Measurements from ENCODE around the gene JADE2. TPM values are rescaled to one million over a fixed set of nuclear protein-coding genes. Genes with fewer than 3 reads are reported as not detected.

JADE2 gene
- total and polyA plus RNA-seq, 2 donors = 8.9 to 41.2 TPM

- 40% methylated on average over 24 of the region's 24 CpGs for WGBS
- Histone ChIP-seq H3K27ac (ENCODE audit: low read depth) (no peak overlapping the region), H3K36me3 (ENCODE audit: insufficient read depth) (peaks cover 10% of the 10 kb centered on the region), H3K4me1 (ENCODE audit: insufficient read depth) (peaks cover 2% of the 10 kb centered on the region), H3K4me3 (ENCODE audit: low read depth, low read length) (no peak overlapping the region)
- DNase-seq (ENCODE audit: extremely low spot score) = no peak
Observed at GRCh38 chr5:134568761-134569695, 43.6 kb downstream of the JADE2 start.

DNA sequence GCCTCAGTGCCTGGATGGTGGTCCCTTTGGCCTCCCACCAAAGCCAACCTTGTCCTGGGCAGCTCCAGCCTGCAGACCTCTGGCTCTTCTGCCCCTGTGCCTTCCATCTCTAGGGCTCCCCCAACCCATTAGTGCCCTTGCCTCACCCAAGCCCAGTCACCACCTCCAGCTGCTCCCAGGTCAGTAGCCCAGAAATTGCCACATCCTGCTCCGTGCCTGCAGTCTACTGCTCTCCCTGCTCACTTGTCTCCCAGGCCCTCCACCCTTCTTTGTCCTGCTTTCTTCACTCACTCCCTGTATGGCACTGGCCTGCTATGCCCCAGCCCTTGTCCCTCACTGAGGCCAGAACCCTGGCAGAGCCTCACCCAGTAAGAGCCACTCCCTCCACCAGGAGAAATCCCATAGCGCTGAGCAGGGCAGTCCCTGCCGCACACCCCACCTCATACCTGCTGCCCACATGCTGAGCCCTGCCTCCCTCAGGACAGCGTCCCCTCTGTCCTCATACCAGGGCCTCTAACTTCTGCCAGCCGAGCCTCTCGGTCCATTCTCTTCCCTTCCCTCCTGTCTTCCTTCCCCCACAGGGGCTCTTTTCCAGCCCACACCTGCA, 44.4 kb downstream of the JADE2 start:
- Histone ChIP-seq H3K4me1 (ENCODE audit: insufficient read depth) (peaks cover 2% of the 10 kb centered on the region), H3K27ac (ENCODE audit: low read depth) (no peak overlapping the region), H3K4me3 (ENCODE audit: low read depth, low read length) (no peak overlapping the region), H3K36me3 (ENCODE audit: insufficient read depth) (peaks cover 6% of the 10 kb centered on the region)
- DNase-seq (ENCODE audit: extremely low spot score) = no peak
- WGBS = 88% methylated on average over 6 of the region's 6 CpGs

DNA sequence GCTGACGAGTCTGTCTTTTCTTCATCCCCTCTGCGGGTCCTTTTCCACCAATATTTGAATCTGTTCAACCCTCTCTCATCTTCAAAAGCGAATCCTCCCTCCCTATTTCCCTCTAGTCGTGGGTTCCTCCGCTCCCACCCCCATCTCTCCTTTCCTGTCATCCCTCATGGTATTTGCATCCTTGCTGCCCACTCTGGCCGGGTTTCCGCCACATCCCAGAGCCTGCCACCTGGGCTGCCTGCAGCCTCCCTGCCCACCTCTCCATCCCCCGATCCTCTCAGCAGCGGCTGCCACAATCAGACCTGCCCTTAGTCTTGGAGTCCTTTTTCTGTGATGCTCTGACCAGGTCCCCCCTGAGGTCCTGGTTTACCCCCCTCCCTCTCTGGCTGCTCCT, 44.9 kb downstream of the JADE2 start:
- Histone ChIP-seq H3K4me1 (ENCODE audit: insufficient read depth) (peaks cover 2% of the 10 kb centered on the region), H3K4me3 (ENCODE audit: low read depth, low read length) (no peak overlapping the region), H3K27ac (ENCODE audit: low read depth) (no peak overlapping the region), H3K36me3 (ENCODE audit: insufficient read depth) (peaks cover 6% of the 10 kb centered on the region)
- WGBS = 91% methylated on average over 9 of the region's 9 CpGs
- DNase-seq (ENCODE audit: extremely low spot score) = no peak

- Histone ChIP-seq H3K4me1 (ENCODE audit: insufficient read depth) (peaks cover 2% of the 10 kb centered on the region), H3K4me3 (ENCODE audit: low read depth, low read length) (no peak overlapping the region), H3K36me3 (ENCODE audit: insufficient read depth) (peaks cover 6% of the 10 kb centered on the region), H3K27ac (ENCODE audit: low read depth) (no peak overlapping the region)
- 82% methylated on average over 6 of the region's 6 CpGs for WGBS
- DNase-seq (ENCODE audit: extremely low spot score) = no peak
Observed at GRCh38 chr5:134570886-134571285, 45.4 kb downstream of the JADE2 start.

- no peak overlapping the region for H3K27ac ChIP-seq (ENCODE audit: low read depth)
- H3K4me1 ChIP-seq (ENCODE audit: insufficient read depth) = peaks cover 2% of the 10 kb centered on the region
- no peak for DNase-seq (ENCODE audit: extremely low spot score)
- no peak overlapping the region for H3K4me3 ChIP-seq (ENCODE audit: low read depth, low read length)
- peaks cover 6% of the 10 kb centered on the region for H3K36me3 ChIP-seq (ENCODE audit: insufficient read depth)
- 93% methylated on average over 20 of the region's 20 CpGs for WGBS
Observed at GRCh38 chr5:134571693-134572405, 46.4 kb downstream of the JADE2 start.

DNA sequence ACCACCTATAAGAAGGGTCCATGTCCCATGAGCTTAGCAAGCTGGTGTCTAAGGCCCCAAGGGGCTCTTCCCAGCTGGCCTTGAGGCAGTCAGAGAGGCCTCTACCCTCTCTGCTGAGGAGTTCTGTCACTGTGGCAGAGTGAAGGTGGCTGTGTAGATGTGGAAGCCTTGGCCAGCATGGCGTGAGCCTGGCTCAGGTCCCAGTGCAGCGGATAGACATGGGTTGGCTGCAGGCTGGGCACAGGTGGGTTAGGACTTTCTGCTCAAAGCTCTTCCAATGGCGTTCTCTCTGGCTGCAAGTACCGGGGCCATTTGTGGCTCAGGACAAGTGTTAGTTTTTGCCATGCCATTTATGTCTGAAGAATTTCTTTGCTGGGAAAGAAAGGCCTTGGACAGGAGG, 47.3 kb downstream of the JADE2 start:
- Histone ChIP-seq H3K4me3 (ENCODE audit: low read depth, low read length) (no peak overlapping the region), H3K27ac (ENCODE audit: low read depth) (no peak overlapping the region), H3K4me1 (ENCODE audit: insufficient read depth) (peaks cover 2% of the 10 kb centered on the region), H3K36me3 (ENCODE audit: insufficient read depth) (peaks cover 8% of the 10 kb centered on the region)
- WGBS = 94% methylated on average over 4 of the region's 4 CpGs
- DNase-seq (ENCODE audit: extremely low spot score) = no peak

DNA sequence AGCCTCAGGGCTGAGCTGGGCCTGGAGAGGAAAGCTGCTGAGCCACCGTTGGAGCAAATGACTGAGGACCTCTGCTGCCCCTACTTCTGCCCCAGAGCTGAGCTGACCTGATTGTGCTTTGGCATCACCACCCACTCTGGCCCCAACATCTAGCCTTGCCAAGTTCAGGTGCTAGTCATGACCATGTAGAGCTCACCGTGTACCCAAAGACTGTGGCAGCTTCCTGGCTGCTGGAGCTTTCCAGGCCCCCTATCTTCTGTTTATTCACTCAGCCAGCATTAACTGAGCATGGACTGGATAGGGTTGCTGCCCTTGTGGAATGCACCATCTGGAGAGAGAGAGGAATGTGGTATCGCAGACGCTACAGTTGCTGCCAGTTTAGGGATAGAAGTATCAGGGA, 49.1 kb downstream of the JADE2 start:
- WGBS = 34% methylated on average over 4 of the region's 4 CpGs
- no peak for DNase-seq (ENCODE audit: extremely low spot score)
- peaks cover 13% of the 10 kb centered on the region for H3K36me3 ChIP-seq (ENCODE audit: insufficient read depth)
- no peak overlapping the region for H3K4me3 ChIP-seq (ENCODE audit: low read depth, low read length)
- H3K4me1 ChIP-seq (ENCODE audit: insufficient read depth) = no peaks in the 10 kb centered on the region
- H3K27ac ChIP-seq (ENCODE audit: low read depth) = no peak overlapping the region

GRCh38 chr5:134575316-134575715, 49.8 kb downstream of the JADE2 start:
- Histone ChIP-seq H3K4me3 (ENCODE audit: low read depth, low read length) (no peak overlapping the region), H3K27ac (ENCODE audit: low read depth) (no peak overlapping the region), H3K4me1 (ENCODE audit: insufficient read depth) (no peaks in the 10 kb centered on the region), H3K36me3 (ENCODE audit: insufficient read depth) (peaks cover 19% of the 10 kb centered on the region)
- DNase-seq (ENCODE audit: extremely low spot score) = no peak
- WGBS = 68% methylated on average over 2 of the region's 2 CpGs

DNA sequence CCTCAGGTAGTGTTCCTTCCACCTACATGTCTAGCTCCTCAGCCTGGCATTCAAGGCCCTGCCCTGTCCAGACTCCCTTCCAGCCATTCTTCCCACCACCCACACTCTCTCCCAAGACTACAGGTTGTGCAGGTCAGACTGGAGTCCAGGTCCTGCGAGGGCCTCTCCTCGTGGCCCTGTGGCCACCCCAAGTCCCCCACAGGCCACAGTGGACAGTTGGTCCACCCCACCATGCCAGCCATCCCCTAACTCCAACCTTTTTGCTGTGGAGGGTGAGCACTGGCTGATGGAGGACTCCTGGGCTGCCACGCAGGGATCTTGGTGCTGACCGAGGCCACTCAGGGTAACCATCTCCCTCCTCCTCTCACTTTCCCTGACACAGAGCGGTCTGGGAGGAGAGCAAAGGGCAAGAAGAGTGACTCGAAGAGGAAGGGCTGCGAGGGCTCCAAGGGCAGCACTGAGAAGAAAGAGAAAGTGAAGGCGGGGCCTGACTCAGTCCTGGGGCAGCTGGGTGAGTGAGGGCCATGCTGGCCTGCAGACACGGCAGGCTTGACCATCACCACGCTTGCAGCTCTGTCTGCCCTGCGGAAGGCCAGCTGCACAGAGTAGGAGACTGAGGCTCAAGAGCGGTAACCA, 51.0 kb downstream of the JADE2 start:
- Histone ChIP-seq H3K4me1 (ENCODE audit: insufficient read depth) (no peaks in the 10 kb centered on the region), H3K27ac (ENCODE audit: low read depth) (no peak overlapping the region)
- 92% methylated on average over 12 of the region's 12 CpGs for WGBS

GRCh38 chr5:134577022-134577795, 51.7 kb downstream of the JADE2 start:
- Histone ChIP-seq H3K27ac (ENCODE audit: low read depth) (no peak overlapping the region), H3K4me1 (ENCODE audit: insufficient read depth) (no peaks in the 10 kb centered on the region), H3K4me3 (ENCODE audit: low read depth, low read length) (no peak overlapping the region), H3K36me3 (ENCODE audit: insufficient read depth) (peaks cover 21% of the 10 kb centered on the region)
- no peak for DNase-seq (ENCODE audit: extremely low spot score)
- 71% methylated on average over 10 of the region's 10 CpGs for WGBS

More for the DNA sequence above, 51.0 kb downstream of the JADE2 start:
- Histone ChIP-seq H3K4me3 (ENCODE audit: low read depth, low read length) (no peak overlapping the region), H3K36me3 (ENCODE audit: insufficient read depth) (peaks cover 21% of the 10 kb centered on the region)
- DNase-seq (ENCODE audit: extremely low spot score) = no peak

- WGBS = 42% methylated on average over 17 of the region's 17 CpGs
- no peak for DNase-seq (ENCODE audit: extremely low spot score)
- Histone ChIP-seq H3K4me1 (ENCODE audit: insufficient read depth) (no peaks in the 10 kb centered on the region), H3K4me3 (ENCODE audit: low read depth, low read length) (no peak overlapping the region), H3K27ac (ENCODE audit: low read depth) (no peak overlapping the region), H3K36me3 (ENCODE audit: insufficient read depth) (peaks cover 21% of the 10 kb centered on the region)
Observed at GRCh38 chr5:134577796-134578577, 52.5 kb downstream of the JADE2 start.

DNA sequence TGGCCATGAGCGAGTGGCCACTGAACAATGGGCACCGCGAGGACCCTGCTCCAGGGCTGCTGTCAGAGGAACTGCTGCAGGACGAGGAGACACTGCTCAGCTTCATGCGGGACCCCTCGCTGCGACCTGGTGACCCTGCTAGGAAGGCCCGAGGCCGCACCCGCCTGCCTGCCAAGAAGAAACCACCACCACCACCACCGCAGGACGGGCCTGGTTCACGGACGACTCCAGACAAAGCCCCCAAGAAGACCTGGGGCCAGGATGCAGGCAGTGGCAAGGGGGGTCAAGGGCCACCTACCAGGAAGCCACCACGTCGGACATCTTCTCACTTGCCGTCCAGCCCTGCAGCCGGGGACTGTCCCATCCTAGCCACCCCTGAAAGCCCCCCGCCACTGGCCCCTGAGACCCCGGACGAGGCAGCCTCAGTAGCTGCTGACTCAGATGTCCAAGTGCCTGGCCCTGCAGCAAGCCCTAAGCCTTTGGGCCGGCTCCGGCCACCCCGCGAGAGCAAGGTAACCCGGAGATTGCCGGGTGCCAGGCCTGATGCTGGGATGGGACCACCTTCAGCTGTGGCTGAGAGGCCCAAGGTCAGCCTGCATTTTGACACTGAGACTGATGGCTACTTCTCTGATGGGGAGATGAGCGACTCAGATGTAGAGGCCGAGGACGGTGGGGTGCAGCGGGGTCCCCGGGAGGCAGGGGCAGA, 53.3 kb downstream of the JADE2 start:
- Histone ChIP-seq H3K27ac (ENCODE audit: low read depth) (no peak overlapping the region), H3K4me1 (ENCODE audit: insufficient read depth) (no peaks in the 10 kb centered on the region), H3K4me3 (ENCODE audit: low read depth, low read length) (no peak overlapping the region), H3K36me3 (ENCODE audit: insufficient read depth) (peaks cover 17% of the 10 kb centered on the region)
- DNase-seq (ENCODE audit: extremely low spot score) = no peak
- WGBS = 92% methylated on average over 32 of the region's 32 CpGs

All from urinary bladder (tissue), 4 donors.